GM20000 (cell line): ENCODE measurements around the gene RAD18.

ENCODE experiments used
- DNase-seq: peaks from one replicate; pipeline ENCODE4 v3.0.0; 2012; ENCODE audit warnings: low spot score
- CTCF ChIP-seq: IDR thresholded peaks from 2 replicates; pipeline ENCODE4 v1.5.1; 2012; ENCODE audit warnings: mild to moderate bottlenecking, control low read depth; ENCODE audit errors: extremely low read depth, missing control alignments

RAD18 gene

GRCh38 chr3:8846176-8846575 is 117.1 kb downstream of the RAD18 start:
- no peak for DNase-seq

DNA sequence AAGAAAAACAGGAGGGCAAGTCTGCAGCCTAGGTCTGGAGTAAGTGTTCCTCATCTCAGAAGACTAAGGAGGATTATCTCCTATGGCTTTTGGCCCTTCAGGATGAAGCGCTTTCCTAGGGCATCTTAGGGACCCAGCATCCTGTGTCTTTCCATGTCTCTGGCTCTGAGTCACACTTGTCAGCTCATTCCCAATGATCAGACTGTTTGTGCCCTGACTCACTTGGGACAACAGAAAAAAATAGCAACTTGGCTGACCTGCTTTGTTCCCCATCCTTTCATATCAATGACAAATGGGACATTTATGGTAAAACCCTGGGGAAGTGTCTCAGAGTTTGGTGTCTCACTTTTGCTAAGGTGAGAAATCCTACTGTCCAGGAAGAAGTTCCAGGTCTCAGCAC is 117.6 kb downstream of the RAD18 start:
- TF ChIP-seq CTCF = no peak
- no peak for DNase-seq

More at GRCh38 chr3:8846176-8846575, 117.1 kb downstream of the RAD18 start:
- TF ChIP-seq CTCF = no peak

- TF ChIP-seq CTCF = no peak
- DNase-seq = no peak
These were observed 119.9 kb downstream of the RAD18 start for GRCh38 chr3:8843347-8843746.

DNA sequence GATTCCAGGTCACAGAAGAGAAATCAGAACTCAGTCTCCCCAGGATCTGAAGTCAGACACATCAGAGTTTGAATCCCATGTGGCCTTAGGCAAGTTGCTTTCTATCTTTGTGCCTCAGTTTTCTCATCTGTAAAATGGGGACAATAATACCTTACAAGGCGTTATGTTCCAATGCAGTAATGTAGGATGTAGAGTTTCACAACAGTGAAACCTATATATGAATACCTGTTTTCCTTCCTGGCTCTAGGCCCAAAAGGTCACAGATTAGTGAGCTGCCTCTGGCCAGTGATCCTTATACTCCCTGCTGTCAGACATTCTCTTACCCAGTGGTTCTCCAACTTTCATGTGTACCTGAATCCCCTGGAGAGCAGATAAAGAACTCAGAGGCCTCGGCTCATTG is 121.0 kb downstream of the RAD18 start:
- no peak for DNase-seq

DNA sequence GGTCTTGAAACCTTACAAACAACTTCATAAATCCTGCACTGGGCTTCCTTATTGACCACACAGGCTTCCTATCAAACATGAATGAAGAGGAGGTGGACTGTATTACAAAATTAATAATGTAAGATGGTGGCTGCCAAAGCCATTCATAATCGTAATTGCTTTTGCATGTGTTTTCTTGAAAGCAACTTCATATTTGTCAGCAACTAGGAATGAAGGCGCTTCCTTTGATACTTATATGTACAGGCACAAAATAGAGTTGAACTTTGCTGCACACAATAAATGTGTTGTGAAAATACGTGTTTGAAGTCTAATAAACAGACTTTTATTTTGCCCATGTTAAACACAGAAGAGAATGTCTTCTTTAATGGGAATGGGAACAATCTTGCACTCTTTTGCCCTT is 121.8 kb downstream of the RAD18 start:
- TF ChIP-seq CTCF = no peak
- DNase-seq = no peak

More for the DNA sequence above, 121.0 kb downstream of the RAD18 start:
- TF ChIP-seq CTCF = no peak

DNA sequence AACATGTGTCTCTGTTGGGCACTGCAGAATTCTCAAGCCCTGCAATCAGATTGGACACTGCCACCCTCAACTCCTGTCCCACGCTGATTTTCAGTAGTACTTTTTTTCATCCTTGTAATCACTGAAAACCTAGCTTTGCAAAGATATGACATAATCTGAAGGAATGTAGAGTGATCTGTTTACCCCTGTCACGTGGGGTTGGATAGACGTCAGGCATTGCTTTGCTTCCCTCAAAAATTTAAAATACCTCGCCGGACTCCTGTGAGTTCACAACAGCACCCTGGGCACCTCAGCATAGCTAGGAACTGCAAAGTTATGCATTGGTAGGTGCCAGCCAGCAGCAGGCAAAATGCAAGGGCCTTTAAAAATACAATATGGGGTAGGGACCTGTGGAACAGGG is 122.7 kb downstream of the RAD18 start:
- no peak for DNase-seq
- TF ChIP-seq CTCF = no peak

- no peak for DNase-seq
- TF ChIP-seq CTCF = no peak
These were observed 123.5 kb downstream of the RAD18 start for GRCh38 chr3:8839607-8840325.
